Activated T-cell treated with anti-CD3 and anti-CD28 coated beads for 4 hours (primary cell): ENCODE results near the gene MIPOL1.
"Not testable (repeated sequence)": the region's sequence is repeated elsewhere in the genome, so short reads cannot be mapped to it uniquely, and the experiment has no call there.

Experiments
- DNase-seq: peaks from one replicate; pipeline ENCODE4 v3.0.0-alpha.2; 2020

Gene MIPOL1, protein sequence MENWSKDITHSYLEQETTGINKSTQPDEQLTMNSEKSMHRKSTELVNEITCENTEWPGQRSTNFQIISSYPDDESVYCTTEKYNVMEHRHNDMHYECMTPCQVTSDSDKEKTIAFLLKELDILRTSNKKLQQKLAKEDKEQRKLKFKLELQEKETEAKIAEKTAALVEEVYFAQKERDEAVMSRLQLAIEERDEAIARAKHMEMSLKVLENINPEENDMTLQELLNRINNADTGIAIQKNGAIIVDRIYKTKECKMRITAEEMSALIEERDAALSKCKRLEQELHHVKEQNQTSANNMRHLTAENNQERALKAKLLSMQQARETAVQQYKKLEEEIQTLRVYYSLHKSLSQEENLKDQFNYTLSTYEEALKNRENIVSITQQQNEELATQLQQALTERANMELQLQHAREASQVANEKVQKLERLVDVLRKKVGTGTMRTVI

GRCh38 chr14:37197421-37198272, at the start of gene MIPOL1:
Gene MIPOL1 (plus strand): TSS chr14:37197937. CDS start chr14:37247889, 49,952 bp downstream.
- no peak for DNase-seq

DNA sequence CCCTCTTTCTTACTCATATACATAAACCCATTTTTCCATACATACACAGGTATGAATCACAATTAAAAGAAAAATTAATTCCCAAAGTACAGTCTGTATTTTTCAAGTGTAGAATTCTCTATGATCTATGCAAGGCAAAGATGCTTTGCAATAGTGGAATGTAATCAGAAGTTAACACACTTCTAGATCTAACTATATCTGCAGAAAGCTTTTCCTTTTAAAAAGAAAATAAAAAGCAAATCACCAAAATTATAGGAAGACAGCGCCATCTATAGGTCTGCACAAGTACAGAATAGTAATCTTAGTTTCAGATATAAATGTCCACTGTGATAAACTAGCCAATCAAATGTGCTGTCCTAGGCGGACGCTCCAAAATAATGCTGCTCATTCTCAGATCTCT, 47.3 kb upstream of the MIPOL1 start:
- no peak for DNase-seq

DNA sequence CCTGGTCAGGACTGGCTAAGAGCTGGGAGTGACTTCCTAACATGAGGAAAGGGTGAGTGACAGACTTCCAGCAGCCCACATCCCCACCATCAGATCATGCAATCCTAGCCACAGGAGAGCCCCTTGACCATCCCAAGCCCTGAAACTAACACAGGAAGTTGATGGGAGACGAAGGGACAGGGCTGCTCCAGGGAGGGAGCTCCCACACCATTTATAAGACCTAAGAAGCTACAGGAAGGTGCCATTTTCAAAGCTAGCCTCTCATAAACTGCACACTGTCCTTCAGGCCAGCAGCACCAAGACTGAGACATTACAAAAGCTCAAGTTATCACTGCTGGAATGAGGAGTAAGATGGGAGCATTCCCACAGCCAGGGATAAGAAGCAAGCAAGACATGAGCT, 44.7 kb upstream of the MIPOL1 start:
- DNase-seq: no peak

DNA sequence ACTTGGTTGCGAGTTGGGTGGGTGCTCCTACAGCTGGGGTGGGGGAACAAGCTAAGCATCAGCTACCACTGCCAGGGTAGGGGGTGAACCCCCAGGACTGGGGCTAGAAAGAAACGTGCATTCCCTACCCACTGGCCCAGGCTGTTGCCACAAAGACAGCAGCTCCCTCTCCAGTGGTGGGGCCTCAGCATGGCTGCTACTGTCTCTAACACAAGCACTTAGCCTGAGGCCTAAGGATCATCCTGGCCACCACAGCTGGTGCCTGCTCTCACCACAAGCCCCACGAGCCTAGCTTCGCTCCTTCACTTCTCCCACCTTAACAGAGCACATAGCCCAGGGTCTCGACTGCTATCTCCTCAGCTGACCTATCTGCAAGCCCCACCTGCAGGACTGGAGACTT, 44.3 kb upstream of the MIPOL1 start:
- DNase-seq: no peak

GRCh38 chr14:37157987-37158386, 39.8 kb upstream of the MIPOL1 start:
- DNase-seq: no peak

DNA sequence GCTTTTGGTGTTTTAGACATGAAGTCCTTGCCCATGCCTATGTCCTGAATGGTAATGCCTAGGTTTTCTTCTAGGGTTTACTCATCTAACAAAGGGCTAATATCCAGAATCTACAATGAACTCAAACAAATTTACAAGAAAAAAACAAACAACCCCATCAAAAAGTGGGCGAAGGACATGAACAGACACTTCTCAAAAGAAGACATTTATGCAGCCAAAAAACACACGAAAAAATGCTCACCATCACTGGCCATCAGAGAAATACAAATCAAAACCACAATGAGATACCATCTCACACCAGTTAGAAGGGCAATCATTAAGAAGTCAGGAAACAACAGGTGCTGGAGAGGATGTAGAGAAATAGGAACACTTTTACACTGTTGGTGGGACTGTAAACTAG, 35.4 kb upstream of the MIPOL1 start:
- DNase-seq: not testable (repeated sequence)

- DNase-seq: no peak
Observed at GRCh38 chr14:37165794-37166193, 31.9 kb upstream of the MIPOL1 start.

GRCh38 chr14:37167151-37168047, 30.3 kb upstream of the MIPOL1 start:
- no peak for DNase-seq

DNA sequence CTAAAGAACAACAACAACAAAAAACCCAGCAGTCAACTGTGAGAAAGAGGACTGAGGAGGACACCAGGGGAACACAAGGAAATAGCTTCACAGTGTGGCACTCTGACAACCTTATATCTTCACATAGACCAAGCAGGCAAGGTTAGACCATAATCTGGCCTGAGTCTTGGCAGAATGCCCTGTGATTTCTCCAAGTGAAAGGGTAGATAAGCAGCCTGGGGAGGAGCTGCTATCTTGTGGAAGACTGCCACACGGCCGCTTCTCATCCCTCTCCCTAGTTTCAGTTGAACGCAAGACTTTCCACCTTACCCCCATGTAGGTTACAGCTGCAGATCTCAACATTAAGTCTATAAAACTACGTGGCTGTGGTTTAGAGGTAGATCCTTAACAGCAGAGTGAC, 29.0 kb upstream of the MIPOL1 start:
- DNase-seq: no peak

- DNase-seq: no peak
Observed at GRCh38 chr14:37170237-37170636, 27.5 kb upstream of the MIPOL1 start.

GRCh38 chr14:37170993-37171392, 26.7 kb upstream of the MIPOL1 start:
- no peak for DNase-seq

- no peak for DNase-seq
Observed at GRCh38 chr14:37171678-37172023, 26.1 kb upstream of the MIPOL1 start.

- DNase-seq: no peak
Observed at GRCh38 chr14:37172024-37172869, 25.5 kb upstream of the MIPOL1 start, which contains the start of gene SLC25A21. Gene SLC25A21 (minus strand): TSS chr14:37172606.

GRCh38 chr14:37172936-37173614, 24.7 kb upstream of the MIPOL1 start:
- DNase-seq: no peak

GRCh38 chr14:37179896-37180502, 17.7 kb upstream of the MIPOL1 start:
- no peak for DNase-seq

DNA sequence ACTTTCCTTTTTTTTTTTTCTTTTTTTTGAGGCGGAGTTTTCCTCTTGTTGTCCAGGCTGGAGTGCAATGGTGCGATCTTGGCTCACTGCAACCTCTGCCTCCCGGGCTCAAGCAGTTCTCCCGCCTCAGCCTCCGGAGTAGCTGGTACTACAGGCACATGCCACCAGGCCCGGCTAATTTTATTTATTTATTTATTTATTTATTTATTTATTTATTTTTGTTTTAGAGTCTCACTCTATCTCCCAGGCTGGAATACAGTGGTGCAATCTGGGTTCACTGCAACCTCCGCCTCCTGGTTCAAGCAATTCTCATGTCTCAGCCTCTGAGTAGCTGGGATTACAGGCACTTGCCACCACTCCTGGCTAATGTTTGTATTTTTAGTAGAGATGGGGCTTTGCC, 16.9 kb upstream of the MIPOL1 start:
- DNase-seq: not testable (repeated sequence)

- DNase-seq: no peak
Observed at GRCh38 chr14:37181441-37181840, 16.3 kb upstream of the MIPOL1 start.

DNA sequence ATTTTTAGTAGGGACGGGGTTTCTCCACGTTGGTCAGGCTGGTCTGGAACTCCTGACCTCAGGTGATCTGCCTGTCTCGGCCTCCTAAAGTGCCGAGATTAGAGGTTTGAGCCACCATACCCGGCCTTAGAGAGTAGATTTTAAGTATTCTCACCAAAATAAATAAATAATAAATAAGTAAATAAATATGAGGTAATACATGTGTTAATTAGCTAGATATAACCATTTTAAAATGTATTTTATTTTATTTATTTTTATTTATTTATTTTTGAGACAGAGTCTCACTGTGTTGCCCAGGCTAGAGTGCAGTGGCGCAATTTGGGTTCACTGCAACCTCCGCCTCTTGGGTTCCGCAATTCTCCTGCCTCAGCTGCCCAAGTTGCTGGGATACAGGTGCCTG, 13.2 kb upstream of the MIPOL1 start:
- not testable (repeated sequence) for DNase-seq

GRCh38 chr14:37185670-37186069, 12.1 kb upstream of the MIPOL1 start:
- DNase-seq: no peak

DNA sequence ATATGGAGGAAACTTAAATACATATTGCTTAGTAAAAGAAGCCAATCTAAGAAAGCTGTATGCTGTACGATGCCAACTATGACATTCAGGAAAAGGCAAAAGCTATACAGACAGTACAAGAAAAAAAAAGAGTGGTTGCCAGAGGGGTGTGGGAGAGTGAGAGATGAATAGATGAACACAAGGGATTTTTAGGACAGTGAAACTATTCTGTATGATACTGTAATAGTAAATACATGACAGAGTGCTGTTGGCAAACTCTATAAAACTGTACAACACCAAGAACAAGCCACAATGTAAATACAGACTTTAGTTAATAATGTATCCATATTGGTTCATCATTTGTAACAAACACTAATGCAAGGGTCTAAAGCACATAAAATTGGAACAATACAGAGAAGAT, 10.9 kb upstream of the MIPOL1 start:
- DNase-seq: no peak

DNA sequence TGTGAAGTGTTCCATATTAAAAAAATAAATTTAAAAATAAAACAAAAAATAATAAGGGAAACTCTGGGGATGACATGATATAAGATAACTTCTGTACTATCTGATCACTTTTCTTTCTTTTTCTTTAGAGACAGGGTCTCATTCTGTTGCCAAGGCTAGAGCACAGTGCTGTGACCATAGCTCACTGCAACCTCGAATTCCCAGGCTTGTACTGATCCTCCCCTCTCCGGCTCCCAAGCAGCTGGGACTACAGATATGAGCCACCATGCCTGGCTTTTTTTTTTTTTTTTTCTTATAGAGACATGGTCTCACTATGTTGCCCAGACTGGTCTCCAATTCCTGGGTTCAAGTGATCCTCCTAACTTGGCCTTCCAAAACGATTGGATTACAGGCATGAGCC, 10.4 kb upstream of the MIPOL1 start:
- no peak for DNase-seq
